Measurements from ENCODE around the gene USP11. TPM values are rescaled to one million over a fixed set of nuclear protein-coding genes. Genes with fewer than 3 reads are reported as not detected.
A peak's percentile ranks its signal among the peaks of the same experiment; 100 is the strongest.

USP11 gene
- polyA plus RNA-seq, 1 donor: 57.6 TPM

GRCh38 chrX:47214435-47215077, 18.3 kb upstream of the USP11 start:
- Histone ChIP-seq H3K9me3 (ENCODE audit: control insufficient read depth, low read depth, low read length) (no peaks in the 10 kb centered on the region), H3K27me3 (ENCODE audit: control insufficient read depth, insufficient read depth, low read length) (no peaks in the 10 kb centered on the region), H3K36me3 (ENCODE audit: control insufficient read depth, insufficient read depth, low read length) (peaks cover 63% of the 10 kb centered on the region), H3K4me3 (ENCODE audit: low read length) (no peak overlapping the region), H3K27ac (ENCODE audit: low read length) (no peak overlapping the region), H3K4me1 (ENCODE audit: control insufficient read depth, insufficient read depth, low read length) (peaks cover 11% of the 10 kb centered on the region)
- WGBS (ENCODE audit: insufficient coverage, low lambda C conversion rate): no CpG with 5 or more reads among the region's 20 CpGs
- DNase-seq: no peak

- WGBS (ENCODE audit: insufficient coverage, low lambda C conversion rate): no CpG with 5 or more reads among the region's 12 CpGs
- H3K27me3 ChIP-seq (ENCODE audit: control insufficient read depth, insufficient read depth, low read length): no peaks in the 10 kb centered on the region
Observed at GRCh38 chrX:47215291-47215900, 17.4 kb upstream of the USP11 start.

GRCh38 chrX:47216393-47216925, 16.4 kb upstream of the USP11 start:
- DNase-seq: no peak
- no peaks in the 10 kb centered on the region for H3K9me3 ChIP-seq (ENCODE audit: control insufficient read depth, low read depth, low read length)
- peaks cover 44% of the 10 kb centered on the region for H3K36me3 ChIP-seq (ENCODE audit: control insufficient read depth, insufficient read depth, low read length)
- H3K27ac ChIP-seq (ENCODE audit: low read length): peak overlapping the region; percentile 88
- no peak overlapping the region for H3K4me3 ChIP-seq (ENCODE audit: low read length)
- no peaks in the 10 kb centered on the region for H3K27me3 ChIP-seq (ENCODE audit: control insufficient read depth, insufficient read depth, low read length)
- peaks cover 13% of the 10 kb centered on the region for H3K4me1 ChIP-seq (ENCODE audit: control insufficient read depth, insufficient read depth, low read length)
- WGBS (ENCODE audit: insufficient coverage, low lambda C conversion rate): no CpG with 5 or more reads among the region's 8 CpGs

More at GRCh38 chrX:47215291-47215900, 17.4 kb upstream of the USP11 start:
- Histone ChIP-seq H3K27ac (ENCODE audit: low read length) (no peak overlapping the region), H3K36me3 (ENCODE audit: control insufficient read depth, insufficient read depth, low read length) (peaks cover 55% of the 10 kb centered on the region), H3K4me3 (ENCODE audit: low read length) (no peak overlapping the region), H3K4me1 (ENCODE audit: control insufficient read depth, insufficient read depth, low read length) (peaks cover 11% of the 10 kb centered on the region), H3K9me3 (ENCODE audit: control insufficient read depth, low read depth, low read length) (no peaks in the 10 kb centered on the region)
- DNase-seq: no peak

- peak overlapping the region; percentile 88 for H3K27ac ChIP-seq (ENCODE audit: low read length)
- WGBS (ENCODE audit: insufficient coverage, low lambda C conversion rate): 0% methylated on average over 1 of the region's 22 CpGs
- H3K4me3 ChIP-seq (ENCODE audit: low read length): peak overlapping the region; percentile 20
- H3K27me3 ChIP-seq (ENCODE audit: control insufficient read depth, insufficient read depth, low read length): no peaks in the 10 kb centered on the region
- H3K36me3 ChIP-seq (ENCODE audit: control insufficient read depth, insufficient read depth, low read length): peaks cover 38% of the 10 kb centered on the region
- no peaks in the 10 kb centered on the region for H3K9me3 ChIP-seq (ENCODE audit: control insufficient read depth, low read depth, low read length)
- H3K4me1 ChIP-seq (ENCODE audit: control insufficient read depth, insufficient read depth, low read length): peaks cover 13% of the 10 kb centered on the region
- peak in 1 of 2 donors; percentile 35 for DNase-seq
Observed at GRCh38 chrX:47217121-47217851, 15.5 kb upstream of the USP11 start.

- H3K27me3 ChIP-seq (ENCODE audit: control insufficient read depth, insufficient read depth, low read length): no peaks in the 10 kb centered on the region
- no peaks in the 10 kb centered on the region for H3K9me3 ChIP-seq (ENCODE audit: control insufficient read depth, low read depth, low read length)
- WGBS (ENCODE audit: insufficient coverage, low lambda C conversion rate): no CpG with 5 or more reads among the region's 31 CpGs
- peaks cover 13% of the 10 kb centered on the region for H3K4me1 ChIP-seq (ENCODE audit: control insufficient read depth, insufficient read depth, low read length)
- H3K4me3 ChIP-seq (ENCODE audit: low read length): peak overlapping the region; percentile 80
- peaks cover 33% of the 10 kb centered on the region for H3K36me3 ChIP-seq (ENCODE audit: control insufficient read depth, insufficient read depth, low read length)
- DNase-seq: peak; percentile 98 to 99
- peak overlapping the region; percentile 98 for H3K27ac ChIP-seq (ENCODE audit: low read length)
Observed at GRCh38 chrX:47217852-47218279, 14.9 kb upstream of the USP11 start.

- Histone ChIP-seq H3K9me3 (ENCODE audit: control insufficient read depth, low read depth, low read length) (no peaks in the 10 kb centered on the region), H3K27ac (ENCODE audit: low read length) (peak within 1 kb of the TSS; percentile 98), H3K4me1 (ENCODE audit: control insufficient read depth, insufficient read depth, low read length) (peaks cover 13% of the 10 kb centered on the region), H3K27me3 (ENCODE audit: control insufficient read depth, insufficient read depth, low read length) (no peaks in the 10 kb centered on the region), H3K36me3 (ENCODE audit: control insufficient read depth, insufficient read depth, low read length) (peaks cover 35% of the 10 kb centered on the region), H3K4me3 (ENCODE audit: low read length) (peak within 1 kb of the TSS; percentile 80)
- DNase-seq: peak in 1 of 2 donors; percentile 91
- WGBS (ENCODE audit: insufficient coverage, low lambda C conversion rate): no CpG with 5 or more reads among the region's 61 CpGs
Observed at GRCh38 chrX:47218280-47218919, 14.4 kb upstream of the USP11 start, which contains the start of gene CDK16. CDK16 (plus strand) TSS chrX:47218681; CDS start chrX:47223558, 4,877 bp downstream.

GRCh38 chrX:47218920-47219815, 13.6 kb upstream of the USP11 start:
- Histone ChIP-seq H3K4me1 (ENCODE audit: control insufficient read depth, insufficient read depth, low read length) (peaks cover 13% of the 10 kb centered on the region), H3K9me3 (ENCODE audit: control insufficient read depth, low read depth, low read length) (no peaks in the 10 kb centered on the region), H3K36me3 (ENCODE audit: control insufficient read depth, insufficient read depth, low read length) (peaks cover 37% of the 10 kb centered on the region), H3K4me3 (ENCODE audit: low read length) (peak overlapping the region; percentile 80), H3K27ac (ENCODE audit: low read length) (peak overlapping the region; percentile 98), H3K27me3 (ENCODE audit: control insufficient read depth, insufficient read depth, low read length) (no peaks in the 10 kb centered on the region)
- no CpG with 5 or more reads among the region's 60 CpGs for WGBS (ENCODE audit: insufficient coverage, low lambda C conversion rate)
- peak; percentile 24 to 44 for DNase-seq

- Histone ChIP-seq H3K4me1 (ENCODE audit: control insufficient read depth, insufficient read depth, low read length) (peaks cover 8% of the 10 kb centered on the region), H3K27ac (ENCODE audit: low read length) (no peak overlapping the region), H3K9me3 (ENCODE audit: control insufficient read depth, low read depth, low read length) (no peaks in the 10 kb centered on the region), H3K4me3 (ENCODE audit: low read length) (no peak overlapping the region), H3K27me3 (ENCODE audit: control insufficient read depth, insufficient read depth, low read length) (no peaks in the 10 kb centered on the region), H3K36me3 (ENCODE audit: control insufficient read depth, insufficient read depth, low read length) (peaks cover 40% of the 10 kb centered on the region)
- no peak for DNase-seq
- no CpG with 5 or more reads among the region's 4 CpGs for WGBS (ENCODE audit: insufficient coverage, low lambda C conversion rate)
Observed at GRCh38 chrX:47221756-47222155, 11.1 kb upstream of the USP11 start.

- no peaks in the 10 kb centered on the region for H3K9me3 ChIP-seq (ENCODE audit: control insufficient read depth, low read depth, low read length)
- no peaks in the 10 kb centered on the region for H3K27me3 ChIP-seq (ENCODE audit: control insufficient read depth, insufficient read depth, low read length)
- no peak overlapping the region for H3K4me3 ChIP-seq (ENCODE audit: low read length)
- peaks cover 46% of the 10 kb centered on the region for H3K36me3 ChIP-seq (ENCODE audit: control insufficient read depth, insufficient read depth, low read length)
- no CpG with 5 or more reads among the region's 10 CpGs for WGBS (ENCODE audit: insufficient coverage, low lambda C conversion rate)
- peaks cover 2% of the 10 kb centered on the region for H3K4me1 ChIP-seq (ENCODE audit: control insufficient read depth, insufficient read depth, low read length)
- DNase-seq: no peak
- H3K27ac ChIP-seq (ENCODE audit: low read length): no peak overlapping the region
Observed at GRCh38 chrX:47222751-47223350, 10.0 kb upstream of the USP11 start.

All from large intestine (tissue), 3 donors.